ENCODE results near the gene CDH13.

The CDH13 gene

DNA sequence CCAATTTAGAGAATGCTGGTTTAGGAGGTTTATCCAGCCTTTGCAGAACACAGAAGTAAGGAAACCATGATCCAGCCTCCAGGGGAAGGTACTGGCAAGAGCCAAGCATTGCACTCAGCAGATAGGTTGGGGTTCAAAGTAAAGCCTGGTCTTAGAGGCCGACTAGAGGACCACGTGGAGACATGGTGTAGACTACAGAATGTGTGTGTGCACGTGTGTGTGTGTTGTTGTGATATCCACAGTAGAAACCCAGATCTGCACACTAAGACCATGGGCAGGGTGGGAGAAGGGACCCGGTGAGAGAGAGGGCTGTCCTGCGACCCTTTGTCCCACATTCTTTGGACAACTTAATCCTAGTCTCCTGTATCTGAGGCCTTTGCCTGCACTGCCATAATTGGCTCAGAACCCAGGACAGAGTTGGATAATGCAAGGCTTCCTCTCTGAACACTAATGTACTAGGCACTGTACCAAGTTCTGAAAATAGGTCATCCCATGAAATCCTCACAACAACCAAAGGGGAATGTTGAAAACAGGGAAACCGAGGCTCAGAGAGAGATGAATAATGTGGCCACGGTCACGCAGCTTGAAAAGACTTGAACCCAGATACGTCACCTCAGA is 855.9 kb downstream of the CDH13 start:
- in situ Hi-C loops (cut with HindIII; ENCODE audit: low sequenced_read_pairs) = no loop called here
- no peak for DNase-seq (ENCODE audit: low read depth, low spot score)
- TF ChIP-seq, protein P1, sequence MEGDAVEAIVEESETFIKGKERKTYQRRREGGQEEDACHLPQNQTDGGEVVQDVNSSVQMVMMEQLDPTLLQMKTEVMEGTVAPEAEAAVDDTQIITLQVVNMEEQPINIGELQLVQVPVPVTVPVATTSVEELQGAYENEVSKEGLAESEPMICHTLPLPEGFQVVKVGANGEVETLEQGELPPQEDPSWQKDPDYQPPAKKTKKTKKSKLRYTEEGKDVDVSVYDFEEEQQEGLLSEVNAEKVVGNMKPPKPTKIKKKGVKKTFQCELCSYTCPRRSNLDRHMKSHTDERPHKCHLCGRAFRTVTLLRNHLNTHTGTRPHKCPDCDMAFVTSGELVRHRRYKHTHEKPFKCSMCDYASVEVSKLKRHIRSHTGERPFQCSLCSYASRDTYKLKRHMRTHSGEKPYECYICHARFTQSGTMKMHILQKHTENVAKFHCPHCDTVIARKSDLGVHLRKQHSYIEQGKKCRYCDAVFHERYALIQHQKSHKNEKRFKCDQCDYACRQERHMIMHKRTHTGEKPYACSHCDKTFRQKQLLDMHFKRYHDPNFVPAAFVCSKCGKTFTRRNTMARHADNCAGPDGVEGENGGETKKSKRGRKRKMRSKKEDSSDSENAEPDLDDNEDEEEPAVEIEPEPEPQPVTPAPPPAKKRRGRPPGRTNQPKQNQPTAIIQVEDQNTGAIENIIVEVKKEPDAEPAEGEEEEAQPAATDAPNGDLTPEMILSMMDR (IDR thresholded peaks at IDR 0.05; ENCODE audit: low read depth, low read length) = no peak

DNA sequence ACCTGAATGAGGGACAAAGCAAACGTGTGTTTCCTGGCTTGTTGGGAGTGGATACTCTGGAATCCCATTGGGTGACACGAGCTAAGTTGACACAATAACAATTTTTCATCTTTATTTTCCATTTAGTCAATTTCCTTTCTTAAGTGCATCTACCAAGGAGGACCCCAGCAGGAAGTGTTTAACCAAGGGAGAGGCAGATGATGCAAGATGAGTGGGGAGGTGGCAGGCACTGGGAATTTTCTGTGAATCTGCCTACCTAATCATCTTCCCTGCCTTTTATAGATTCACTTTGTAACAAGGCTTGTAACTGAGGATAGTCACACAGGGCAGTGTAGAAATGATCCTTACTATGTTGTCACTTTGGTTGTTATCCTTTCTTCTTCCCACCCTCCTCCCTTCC is 863.3 kb downstream of the CDH13 start:
- no peak for DNase-seq (ENCODE audit: low read depth, low spot score)
- no peak overlapping the region for H3K4me3 ChIP-seq (ENCODE audit: low read depth, low read length)
- in situ Hi-C loops (cut with HindIII; ENCODE audit: low sequenced_read_pairs) = no loop called here
- TF ChIP-seq, protein P1 (IDR thresholded peaks at IDR 0.05; ENCODE audit: low read depth, low read length) = no peak

More for the DNA sequence above, 855.9 kb downstream of the CDH13 start:
- H3K4me3 ChIP-seq (ENCODE audit: low read depth, low read length) = no peak overlapping the region

DNA sequence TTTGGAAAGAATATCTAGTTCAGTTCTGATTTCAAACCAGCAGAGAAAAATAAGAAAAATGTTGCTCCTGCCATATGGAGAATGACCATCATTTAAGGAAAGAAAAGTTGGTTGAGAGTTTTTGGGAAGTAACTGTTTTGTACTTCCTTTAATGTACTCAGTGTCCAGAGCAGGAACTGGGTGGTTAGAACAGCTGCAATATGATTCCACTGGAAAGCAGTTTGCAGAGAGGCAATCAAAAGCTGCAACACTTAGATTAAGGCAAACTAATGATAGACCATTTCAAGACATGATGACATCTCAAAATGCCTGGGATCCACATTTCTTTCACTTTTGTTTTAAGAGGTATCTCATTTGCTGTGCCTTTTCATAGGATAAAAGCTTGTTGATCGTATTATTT is 867.7 kb downstream of the CDH13 start:
- DNase-seq (ENCODE audit: low read depth, low spot score) = no peak
- TF ChIP-seq, protein P1 (IDR thresholded peaks at IDR 0.05; ENCODE audit: low read depth, low read length) = no peak
- no peak overlapping the region for H3K4me3 ChIP-seq (ENCODE audit: low read depth, low read length)
- in situ Hi-C loops (cut with HindIII; ENCODE audit: low sequenced_read_pairs) = no loop called here

DNA sequence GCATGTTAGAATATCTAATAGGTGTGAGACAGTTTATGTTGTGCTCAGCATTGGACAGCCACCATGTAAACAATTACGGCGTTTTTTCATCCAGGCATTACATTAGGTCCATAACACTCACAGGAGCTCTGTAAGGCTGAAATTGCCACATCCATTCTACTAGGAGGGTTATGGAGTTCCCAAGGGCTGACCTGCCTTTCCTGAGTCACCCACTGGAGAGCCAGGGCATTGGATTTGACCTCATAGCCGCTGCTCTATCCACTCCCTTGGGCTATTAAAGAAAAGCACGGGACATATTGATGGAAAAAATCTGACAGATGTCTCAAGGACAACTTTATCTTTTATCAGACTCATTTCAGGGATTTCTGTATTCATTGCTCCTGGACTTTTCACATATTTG is 874.7 kb downstream of the CDH13 start:
- in situ Hi-C loops (cut with HindIII; ENCODE audit: low sequenced_read_pairs) = no loop called here
- no peak for DNase-seq (ENCODE audit: low read depth, low spot score)
- TF ChIP-seq, protein P1 (IDR thresholded peaks at IDR 0.05; ENCODE audit: low read depth, low read length) = no peak
- no peak overlapping the region for H3K4me3 ChIP-seq (ENCODE audit: low read depth, low read length)

DNA sequence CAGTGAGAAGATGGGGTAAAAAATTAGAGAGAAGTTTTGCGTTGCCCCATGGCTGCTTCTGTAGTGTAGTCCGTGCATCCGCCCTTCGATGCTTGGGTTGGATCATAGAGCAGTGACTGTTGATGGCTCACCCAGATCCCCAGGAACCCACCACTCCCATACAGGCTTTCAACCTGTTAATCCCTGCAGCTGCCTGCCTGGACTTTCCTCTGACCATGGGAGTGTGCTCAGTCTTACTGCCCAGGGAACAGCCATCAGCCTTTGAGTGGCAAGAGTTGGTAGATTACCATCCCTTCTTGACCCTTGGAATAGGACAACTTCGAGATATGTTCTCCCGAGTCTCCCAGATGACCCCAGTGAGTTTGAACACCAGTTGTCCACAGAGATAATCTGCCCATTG is 881.5 kb downstream of the CDH13 start:
- DNase-seq (ENCODE audit: low read depth, low spot score) = no peak
- no peak overlapping the region for H3K4me3 ChIP-seq (ENCODE audit: low read depth, low read length)
- TF ChIP-seq, protein P1 (IDR thresholded peaks at IDR 0.05; ENCODE audit: low read depth, low read length) = no peak

DNA sequence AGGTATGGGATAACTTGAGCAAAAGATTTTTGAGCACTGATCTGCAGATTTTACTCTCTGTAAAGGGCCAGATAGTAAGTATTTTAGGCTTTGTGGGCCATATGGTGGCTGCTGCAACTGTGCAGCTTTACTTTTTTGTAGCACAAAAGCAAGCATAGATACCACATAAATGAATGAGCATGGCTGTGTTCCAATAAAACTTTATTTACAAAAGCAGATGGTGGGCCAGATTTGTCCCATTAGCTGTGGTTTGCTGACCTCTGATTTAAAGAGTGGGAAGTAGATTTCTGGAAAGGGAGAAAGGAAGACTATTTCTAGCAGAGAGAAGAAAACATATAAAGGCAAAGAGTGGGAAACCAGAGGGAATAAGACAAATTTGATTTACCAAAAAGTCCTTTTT is 882.5 kb downstream of the CDH13 start:
- H3K4me3 ChIP-seq (ENCODE audit: low read depth, low read length) = no peak overlapping the region
- no peak for DNase-seq (ENCODE audit: low read depth, low spot score)
- in situ Hi-C loops (cut with HindIII; ENCODE audit: low sequenced_read_pairs) = no loop called here
- TF ChIP-seq, protein P1 (IDR thresholded peaks at IDR 0.05; ENCODE audit: low read depth, low read length) = no peak

More for the DNA sequence above, 881.5 kb downstream of the CDH13 start:
- in situ Hi-C loops (cut with HindIII; ENCODE audit: low sequenced_read_pairs) = no loop called here

Data from astrocyte of the spinal cord (primary cell).